GM23248 (cell line): ENCODE results near the gene ACAP2. TPM values are rescaled to one million over a fixed set of nuclear protein-coding genes. Genes with fewer than 3 reads are reported as not detected.
A peak's percentile ranks its signal among the peaks of the same experiment; 100 is the strongest.

Source experiments
- DNase-seq: peaks from one replicate; pipeline ENCODE4 v3.0.0-alpha.2; 2015
- H2AFZ ChIP-seq: fragments of 200-600 bp; sonication (generic); 2 replicates; pipeline ENCODE4 v1.6.1; 2016; ENCODE audit warnings: antibody characterized with exemption
- H3F3A ChIP-seq: fragments of 200-600 bp; sonication (generic); 2 replicates; pipeline ENCODE4 v1.6.1; 2016; ENCODE audit warnings: mild to moderate bottlenecking, antibody characterized with exemption, mixed run types; ENCODE audit not compliant: insufficient read depth
- H3K27ac ChIP-seq: fragments of 200-600 bp; sonication (generic); 2 replicates; pipeline ENCODE4 v1.5.1; 2016; ENCODE audit warnings: mild to moderate bottlenecking
- H3K27me3 ChIP-seq: fragments of 200-600 bp; sonication (generic); replicated peaks from 2 replicates; pipeline ENCODE4 v1.6.1; 2016; ENCODE audit warnings: mild to moderate bottlenecking; ENCODE audit not compliant: insufficient read depth
- H3K36me3 ChIP-seq: fragments of 200-600 bp; sonication (generic); 2 replicates; pipeline ENCODE4 v1.6.1; 2016; ENCODE audit warnings: low read depth, mild to moderate bottlenecking
- H3K4me1 ChIP-seq: fragments of 200-600 bp; sonication (generic); 2 replicates; pipeline ENCODE4 v1.6.1; 2016; ENCODE audit warnings: mild to moderate bottlenecking; ENCODE audit not compliant: insufficient read depth
- H3K4me2 ChIP-seq: fragments of 200-600 bp; sonication (generic); one replicate; pipeline ENCODE4 v1.6.1; 2016; ENCODE audit warnings: mild to moderate bottlenecking; ENCODE audit not compliant: unreplicated experiment
- H3K4me3 ChIP-seq: fragments of 200-600 bp; sonication (generic); 2 replicates; pipeline ENCODE4 v1.5.1; 2016; ENCODE audit warnings: mild to moderate bottlenecking
- H3K79me2 ChIP-seq: fragments of 200-600 bp; sonication (generic); 2 replicates; pipeline ENCODE4 v1.6.1; 2016; ENCODE audit warnings: mild to moderate bottlenecking; ENCODE audit not compliant: insufficient read depth
- H3K9ac ChIP-seq: fragments of 200-600 bp; sonication (generic); 2 replicates; pipeline ENCODE4 v1.6.1; 2016; ENCODE audit warnings: mild to moderate bottlenecking
- H3K9me2 ChIP-seq: fragments of 200-600 bp; sonication (generic); 2 replicates; pipeline ENCODE4 v1.6.1; 2016; ENCODE audit warnings: mixed run types, mild to moderate bottlenecking, moderate library complexity; ENCODE audit not compliant: insufficient read depth
- H3K9me3 ChIP-seq: fragments of 200-600 bp; sonication (generic); one replicate; pipeline ENCODE4 v1.6.1; 2017; ENCODE audit warnings: low read depth
- H4K20me1 ChIP-seq: fragments of 200-600 bp; sonication (generic); 2 replicates; pipeline ENCODE4 v1.6.0; 2016; ENCODE audit not compliant: insufficient read depth
- EZH2 ChIP-seq: fragments of 200-600 bp; sonication (generic); IDR thresholded peaks from 2 replicates; pipeline ENCODE4 v1.6.1; 2018; ENCODE audit warnings: antibody characterized with exemption, mild to moderate bottlenecking; ENCODE audit not compliant: insufficient read depth, poor library complexity, severe bottlenecking
- EZH2phosphoT487 ChIP-seq: fragments of 200-600 bp; sonication (generic); IDR thresholded peaks from 2 replicates; pipeline ENCODE4 v1.6.1; 2018; ENCODE audit warnings: antibody characterized with exemption, moderate library complexity, mild to moderate bottlenecking, low read depth; ENCODE audit not compliant: insufficient read depth
- WGBS, 2 experiments: methylation state at CpG; one replicate each; pipeline ENCODE4 v1.1.6; 2015 to 2017; ENCODE audit warnings: low lambda C conversion rate in 2 of 2, low coverage in 1 of 2; ENCODE audit errors: missing lambda C conversion rate in 2 of 2; 5-methylcytosine and 5-hydroxymethylcytosine counted together
- in situ Hi-C: fragments of 300-500 bp; cut with MboI; formaldehyde crosslinking; loops from 2 replicates; pipeline ENCODE4 v1.15.0; 2020
- polyA plus RNA-seq: library from polyadenylated mRNA; unstranded; fragments of >200 nt; fragmentation: Nextera tagmentation; extraction: Ambion mirVana; gene quantifications from 2 replicates; pipeline ENCODE4 v1.2.1, GENCODE V29; 2016
- total RNA-seq: library from RNA; depleted of rRNA; stranded (reverse); fragments of >200 nt; shearing (Covaris generic); gene quantifications from 2 replicates; pipeline ENCODE4 v1.2.3, GENCODE V29; 2014

The ACAP2 gene
- total and polyA plus RNA-seq, 2 experiments from 2014 or later, result 47.8 to 49.9 TPM

GRCh38 chr3:195416795-195417194 lies 26.0 kb downstream of the ACAP2 start:
- Histone ChIP-seq H2AFZ (no peak overlapping the region), H3K4me3 (no peak overlapping the region), H3K9me2 (no peaks in the 10 kb centered on the region), H3K79me2 (peaks cover 100% of the 10 kb centered on the region), H3K36me3 (no peaks in the 10 kb centered on the region), H3K9ac (no peak overlapping the region), H3K27ac (no peak overlapping the region), H3K27me3 (no peaks in the 10 kb centered on the region), H4K20me1 (peaks cover 5% of the 10 kb centered on the region; the same call in 1 of the 2 replicates), H3K9me3 (no peaks in the 10 kb centered on the region), H3K4me1 (peaks cover 13% of the 10 kb centered on the region), H3K4me2 (no peak overlapping the region), H3F3A (peaks cover under 1% of the 10 kb centered on the region; the same call in 1 of the 2 replicates)
- in situ Hi-C loops, result no loop called here
- WGBS, 2 experiments, result 94 to 97% methylated on average over 4 of the region's 4 CpGs
- no peak for DNase-seq
- no peak for TF ChIP-seq EZH2
- no peak for TF ChIP-seq EZH2phosphoT487

- H3K9me2 ChIP-seq, result no peaks in the 10 kb centered on the region
- H2AFZ ChIP-seq, result no peak overlapping the region
- H3K9me3 ChIP-seq, result no peaks in the 10 kb centered on the region
- H3K27ac ChIP-seq, result peak overlapping the region; percentile 31
- no peaks in the 10 kb centered on the region for H3K36me3 ChIP-seq
- DNase-seq, result peak; percentile 82
- TF ChIP-seq EZH2, result no peak
- TF ChIP-seq EZH2phosphoT487, result no peak
- in situ Hi-C loops, result no loop called here
- H3K79me2 ChIP-seq, result peaks cover 99% of the 10 kb centered on the region
- H3K9ac ChIP-seq, result no peak overlapping the region
- H3K4me1 ChIP-seq, result peaks cover 13% of the 10 kb centered on the region
- H3K4me3 ChIP-seq, result no peak overlapping the region
- H4K20me1 ChIP-seq, result peaks cover 4% of the 10 kb centered on the region; the same call in 1 of the 2 replicates
- peak overlapping the region; percentile 8 for H3K4me2 ChIP-seq
- H3F3A ChIP-seq, result peaks cover 15% of the 10 kb centered on the region; the same call in 1 of the 2 replicates
- no peaks in the 10 kb centered on the region for H3K27me3 ChIP-seq
Observed at GRCh38 chr3:195411836-195412235, 31.0 kb downstream of the ACAP2 start.

- TF ChIP-seq EZH2 (no peak), EZH2phosphoT487 (no peak)
- H3K9me3 ChIP-seq, result no peaks in the 10 kb centered on the region
- no peaks in the 10 kb centered on the region for H3K9me2 ChIP-seq
- H3K4me2 ChIP-seq, result no peak overlapping the region
- no peak overlapping the region for H3K4me3 ChIP-seq
- no peak for DNase-seq
- H3K27me3 ChIP-seq, result no peaks in the 10 kb centered on the region
- no peak overlapping the region for H3K27ac ChIP-seq
- no peaks in the 10 kb centered on the region for H3K36me3 ChIP-seq
- H3K79me2 ChIP-seq, result peaks cover 99% of the 10 kb centered on the region
- 95 to 97% methylated on average over 4 of the region's 4 CpGs for WGBS, 2 experiments
- no peak overlapping the region for H3K9ac ChIP-seq
- H3F3A ChIP-seq, result peaks cover 15% of the 10 kb centered on the region; the same call in 1 of the 2 replicates
- peaks cover 4% of the 10 kb centered on the region; the same call in 1 of the 2 replicates for H4K20me1 ChIP-seq
- in situ Hi-C loops, result no loop called here
- H2AFZ ChIP-seq, result no peak overlapping the region
- H3K4me1 ChIP-seq, result peaks cover 13% of the 10 kb centered on the region
Observed at GRCh38 chr3:195410546-195410945, 32.3 kb downstream of the ACAP2 start.

GRCh38 chr3:195407531-195408409 lies 35.0 kb downstream of the ACAP2 start:
- H3K9me2 ChIP-seq, result no peaks in the 10 kb centered on the region
- no peak overlapping the region for H3K27ac ChIP-seq
- no peak overlapping the region for H3K4me2 ChIP-seq
- no peaks in the 10 kb centered on the region for H3K27me3 ChIP-seq
- peaks cover 98% of the 10 kb centered on the region for H3K79me2 ChIP-seq
- DNase-seq, result no peak
- H4K20me1 ChIP-seq, result peaks cover 4% of the 10 kb centered on the region; the same call in 1 of the 2 replicates
- no peaks in the 10 kb centered on the region for H3K9me3 ChIP-seq
- in situ Hi-C loops, result no loop called here
- H2AFZ ChIP-seq, result no peak overlapping the region
- no peak overlapping the region for H3K4me3 ChIP-seq
- peaks cover 17% of the 10 kb centered on the region for H3K4me1 ChIP-seq
- peaks cover 15% of the 10 kb centered on the region; the same call in 1 of the 2 replicates for H3F3A ChIP-seq
- TF ChIP-seq EZH2 (no peak), EZH2phosphoT487 (no peak)
- no peak overlapping the region for H3K9ac ChIP-seq
- H3K36me3 ChIP-seq, result no peaks in the 10 kb centered on the region
- 89 to 91% methylated on average over 12 of the region's 12 CpGs for WGBS, 2 experiments
